ENCODE data around the gene ATR.

Gene ATR

DNA sequence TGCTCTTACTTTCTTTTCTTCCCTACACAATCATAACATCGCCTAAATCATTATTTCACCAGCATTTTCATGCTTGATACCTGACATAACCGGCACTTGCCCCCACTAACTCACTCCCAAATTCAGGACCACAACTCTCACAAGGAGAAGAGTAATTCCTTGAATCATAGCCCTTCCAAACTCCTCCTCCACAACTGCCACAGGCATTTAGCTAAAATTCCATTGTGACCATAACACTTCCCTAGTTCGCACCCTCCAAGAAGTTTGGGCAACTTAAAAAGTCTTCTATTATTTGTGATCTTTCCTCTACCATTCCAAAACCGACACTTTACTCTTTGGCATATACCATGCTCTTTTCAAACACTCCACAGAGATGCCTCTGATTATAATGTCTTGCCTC, 71.3 kb downstream of the ATR start:
- DNase-seq: no peak

DNA sequence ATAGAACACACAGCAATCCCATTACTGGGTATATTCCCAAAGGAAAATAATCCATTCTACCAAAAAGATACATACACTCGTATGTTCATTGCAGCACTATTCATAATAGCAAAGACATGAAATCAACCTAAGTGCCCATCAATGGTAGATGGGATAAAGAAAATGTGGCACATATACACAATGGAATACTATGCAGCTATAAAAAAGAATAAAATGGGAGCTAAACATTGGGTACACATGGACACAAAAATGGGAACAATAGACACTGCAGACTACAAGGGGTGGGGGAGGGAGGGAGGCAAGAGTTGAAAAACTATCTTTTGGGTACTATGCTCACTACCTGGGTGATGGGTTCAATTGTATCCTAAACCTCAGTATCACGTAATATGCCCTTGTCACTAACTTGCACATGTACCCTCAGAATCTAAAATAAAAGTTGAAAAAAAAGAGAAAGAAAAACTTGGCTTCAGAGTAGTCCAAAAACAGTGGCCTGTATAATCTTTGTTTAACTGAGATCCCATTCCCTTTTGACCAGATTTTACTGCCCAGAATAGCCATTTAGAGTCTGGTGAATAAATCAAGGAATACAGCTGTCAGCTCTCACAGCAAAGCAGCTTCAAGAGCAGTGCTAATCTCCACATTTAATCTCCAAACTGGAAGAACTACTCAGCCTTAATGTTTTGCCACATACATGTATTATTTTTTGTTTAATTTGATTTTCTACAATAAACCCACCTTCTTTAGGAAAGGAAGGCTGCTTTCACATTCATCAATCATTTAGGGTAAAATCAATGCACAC, 76.1 kb downstream of the ATR start:
- DNase-seq: no peak

DNA sequence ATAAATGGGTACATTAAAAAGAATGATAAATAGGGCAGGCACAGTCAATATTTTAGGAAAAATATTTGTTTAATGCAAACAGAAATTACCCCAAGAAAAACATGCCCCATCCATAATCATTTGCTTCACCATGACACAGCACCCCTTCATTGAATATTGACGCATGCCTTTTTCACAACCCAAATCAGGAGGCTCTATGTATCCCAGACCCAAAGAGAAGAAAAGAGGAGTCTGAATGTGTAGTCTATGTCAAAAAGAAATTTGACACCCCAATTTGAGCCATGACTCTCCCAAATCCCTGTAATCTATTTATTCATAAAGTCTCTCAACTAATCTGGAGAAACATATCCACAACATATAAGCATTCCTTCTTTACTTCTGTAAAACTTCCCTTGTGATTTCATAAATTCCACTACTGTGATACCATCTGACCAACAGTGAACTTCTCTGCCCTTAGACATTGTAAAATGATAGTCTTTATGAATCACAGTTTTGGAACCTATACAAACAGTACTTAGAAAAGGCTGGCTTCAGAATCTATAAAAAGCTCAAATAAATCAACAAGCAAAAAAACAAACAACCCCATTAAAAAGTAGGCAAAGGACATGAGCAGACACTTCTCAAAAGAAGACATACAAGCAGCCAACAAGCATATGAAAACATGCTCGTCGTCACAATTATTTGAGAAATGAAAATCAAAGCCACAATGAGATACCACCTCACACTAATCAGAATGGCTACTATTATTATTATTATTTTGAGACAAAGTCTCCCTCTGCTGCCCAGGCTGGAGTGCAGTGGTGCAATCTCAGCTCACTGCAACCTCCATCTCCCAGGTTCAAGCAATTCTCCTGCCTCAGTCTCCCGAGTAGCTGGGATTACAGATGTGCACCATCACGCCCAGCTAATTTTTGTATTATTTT, 77.3 kb downstream of the ATR start:
- DNase-seq: no peak

DNA sequence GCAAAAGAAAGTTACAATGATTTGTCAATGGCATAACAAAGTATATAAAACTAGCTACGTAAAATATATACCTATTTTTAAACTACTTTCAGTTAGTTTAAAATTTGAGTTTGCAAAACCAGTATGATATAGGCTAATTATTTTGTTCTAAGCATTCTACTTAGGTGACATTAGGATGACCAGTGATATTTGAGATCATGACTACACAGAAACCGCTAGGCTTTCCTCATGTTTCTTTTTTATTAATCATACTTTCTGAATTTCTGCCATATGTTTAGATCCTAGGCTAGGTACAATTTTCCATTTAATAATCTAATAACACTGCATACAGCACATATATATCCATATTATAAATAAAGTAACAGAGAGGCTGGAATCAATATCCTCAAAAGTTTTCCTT, 78.3 kb downstream of the ATR start:
- DNase-seq: no peak

DNA sequence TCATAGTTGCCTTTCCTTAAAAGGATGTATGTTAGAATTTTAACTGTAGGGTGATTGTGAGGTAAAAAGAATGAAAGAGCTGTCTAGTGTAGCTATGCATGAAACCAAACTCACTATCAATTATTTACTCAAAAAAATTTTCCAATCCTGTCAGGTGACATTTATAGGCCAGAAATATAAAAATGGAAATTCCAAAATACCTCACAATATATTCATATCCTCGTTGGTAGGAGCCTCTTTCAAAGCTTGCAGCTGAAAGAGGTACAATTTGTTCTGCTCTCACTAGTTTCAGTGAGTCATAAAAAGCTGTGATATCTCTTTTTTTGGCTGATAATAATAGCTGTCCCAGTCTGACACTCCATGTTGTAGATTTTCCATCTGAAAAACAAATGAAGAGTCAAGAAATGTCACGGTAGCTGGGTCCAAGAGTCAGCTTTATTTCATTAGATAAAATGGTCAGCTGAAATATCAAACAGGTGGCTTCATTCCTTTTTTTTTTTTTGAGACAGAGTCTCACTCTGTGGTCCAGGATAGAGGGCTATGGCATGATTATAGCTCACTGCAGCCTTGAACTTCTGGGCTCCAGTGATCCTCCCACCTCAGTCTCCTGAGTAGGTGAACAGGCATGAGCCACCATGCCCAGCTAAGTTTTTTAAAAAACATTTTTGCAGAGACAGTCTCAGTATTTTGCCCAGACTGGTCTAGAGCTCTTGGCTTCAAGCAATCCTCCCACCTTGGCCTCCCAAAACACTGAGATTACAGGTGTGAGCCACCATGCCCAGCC, 79.9 kb downstream of the ATR start:
- no peak for DNase-seq

DNA sequence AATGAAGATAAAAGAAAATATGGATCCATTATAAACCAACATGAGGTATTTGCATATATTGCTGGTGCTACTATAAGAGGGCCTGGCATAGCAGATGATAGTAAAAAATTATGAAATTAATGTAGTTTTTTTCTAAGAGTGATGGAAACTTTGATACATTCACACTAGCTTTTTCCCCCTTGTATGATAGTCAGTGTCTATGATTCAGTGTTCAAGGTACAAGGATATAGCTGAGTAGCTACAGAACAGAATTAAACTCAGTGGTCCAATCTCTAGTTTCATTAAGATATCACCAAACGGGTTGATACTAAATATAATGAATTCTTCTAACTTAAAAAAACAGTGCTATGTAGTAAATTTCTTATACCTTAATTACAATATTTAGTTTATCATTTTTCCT, 80.8 kb downstream of the ATR start:
- DNase-seq: no peak

DNA sequence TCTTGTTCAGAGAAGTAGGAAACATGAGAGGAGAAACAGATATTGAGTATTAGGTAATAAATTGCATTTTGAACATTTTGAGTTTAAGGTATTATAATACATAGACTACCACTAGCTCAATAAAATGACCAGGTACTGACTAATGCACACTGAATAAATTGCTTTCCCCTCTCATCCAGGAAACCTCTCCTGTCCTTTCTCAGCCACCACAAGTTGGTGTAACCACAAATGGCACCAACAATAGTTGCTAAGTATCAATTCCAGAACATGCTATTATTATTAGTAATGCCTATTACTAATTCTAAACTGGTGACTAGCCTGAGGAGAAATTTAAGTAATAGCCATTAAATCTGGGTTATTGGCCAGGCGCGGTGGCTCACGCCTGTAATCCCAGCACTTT, 83.4 kb downstream of the ATR start:
- DNase-seq: no peak

DNA sequence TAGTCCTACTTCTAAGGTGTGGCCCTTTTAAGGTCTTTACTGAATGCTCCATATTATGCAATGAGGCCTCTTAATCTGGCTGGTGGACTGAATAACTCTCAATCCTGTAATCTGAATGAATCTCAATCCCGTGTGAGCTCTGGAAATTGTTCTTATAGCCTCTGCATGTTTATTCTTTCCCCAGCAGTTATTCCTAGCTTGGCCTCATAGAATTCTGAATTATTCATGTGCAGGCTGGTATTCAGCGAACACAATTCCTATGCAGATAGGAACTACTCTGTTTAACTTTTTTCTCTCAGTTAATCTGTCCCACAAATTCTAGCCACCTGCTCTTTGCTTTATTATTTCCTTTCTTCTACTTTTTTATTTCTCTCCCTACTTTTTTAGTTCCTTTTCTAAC, 86.3 kb downstream of the ATR start:
- DNase-seq: no peak

DNA sequence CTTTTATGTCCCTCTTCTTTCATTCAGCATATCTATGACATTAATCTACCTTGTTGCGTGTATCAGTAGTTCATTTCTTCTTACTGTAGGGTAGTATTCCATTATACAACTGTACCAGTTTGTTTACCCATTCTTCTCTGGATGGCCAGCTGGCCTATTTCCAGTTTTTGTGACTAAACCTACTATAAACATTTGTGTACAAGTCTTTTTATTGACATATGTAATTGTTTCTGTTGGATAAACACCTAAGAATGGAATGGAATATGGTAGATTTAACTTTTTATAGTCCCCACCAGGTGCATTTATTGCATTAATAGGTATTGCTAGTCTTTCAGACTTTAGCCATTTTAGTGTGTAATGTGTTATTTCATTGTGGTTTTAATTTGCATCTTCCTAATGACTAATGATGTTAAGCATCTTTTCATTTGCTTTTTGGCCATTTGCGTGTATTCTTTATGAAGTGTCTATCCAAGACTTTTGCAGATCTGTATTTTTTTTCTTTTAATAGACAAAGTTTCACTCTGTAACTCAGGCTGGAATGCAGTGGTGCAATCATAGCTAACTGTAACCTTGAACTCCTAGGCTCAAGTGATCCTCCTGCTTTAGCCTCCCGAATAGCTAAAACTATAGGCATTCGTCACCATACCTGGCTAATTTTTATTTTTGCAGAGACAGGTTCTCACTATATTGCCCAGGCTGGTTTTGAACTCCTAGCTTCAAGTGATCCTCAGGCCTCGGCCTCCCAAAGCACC, 88.8 kb downstream of the ATR start:
- DNase-seq: no peak

DNA sequence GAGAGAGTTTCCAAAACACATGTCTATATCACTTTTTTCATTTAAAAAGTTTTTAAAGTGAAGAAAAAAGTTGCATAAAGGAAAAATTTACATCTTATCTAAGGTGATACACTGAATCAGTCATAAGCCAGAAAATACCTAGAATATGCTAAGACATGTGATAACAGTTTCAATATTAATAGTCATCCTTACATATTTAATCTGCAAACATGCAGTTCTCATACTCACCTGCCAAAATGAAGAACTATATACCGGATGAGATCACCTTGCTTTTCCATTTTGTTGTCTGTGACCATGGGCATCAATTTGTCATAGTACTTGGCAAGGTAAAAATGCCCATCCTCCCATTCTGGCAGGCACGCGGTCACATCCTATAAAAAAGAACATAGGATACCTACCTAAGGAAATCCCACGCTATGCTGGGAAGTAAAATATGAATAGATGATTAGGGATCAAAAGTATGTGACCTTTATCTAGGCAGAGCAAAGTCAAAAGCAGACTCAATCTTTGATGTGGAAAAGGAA, 93.6 kb downstream of the ATR start:
- DNase-seq: no peak

DNA sequence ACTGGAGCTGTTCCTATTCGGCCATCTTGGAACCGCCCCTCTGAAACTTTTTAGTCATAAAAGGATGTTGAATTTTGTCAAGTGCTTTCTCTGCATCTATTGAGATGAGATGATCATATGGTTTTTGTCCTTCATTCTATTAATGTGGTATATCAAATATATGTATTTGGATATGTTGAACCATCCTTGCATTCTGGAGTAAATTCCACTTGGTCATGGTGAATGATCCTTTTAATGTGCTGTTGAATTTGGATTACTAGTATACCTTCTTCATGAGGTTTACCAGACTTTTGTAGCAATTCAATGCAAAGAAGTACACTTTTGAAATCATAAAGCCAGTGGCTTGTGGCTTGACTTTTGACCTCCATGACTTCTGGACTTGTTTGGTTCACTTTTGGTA, 97.3 kb downstream of the ATR start:
- DNase-seq: no peak

DNA sequence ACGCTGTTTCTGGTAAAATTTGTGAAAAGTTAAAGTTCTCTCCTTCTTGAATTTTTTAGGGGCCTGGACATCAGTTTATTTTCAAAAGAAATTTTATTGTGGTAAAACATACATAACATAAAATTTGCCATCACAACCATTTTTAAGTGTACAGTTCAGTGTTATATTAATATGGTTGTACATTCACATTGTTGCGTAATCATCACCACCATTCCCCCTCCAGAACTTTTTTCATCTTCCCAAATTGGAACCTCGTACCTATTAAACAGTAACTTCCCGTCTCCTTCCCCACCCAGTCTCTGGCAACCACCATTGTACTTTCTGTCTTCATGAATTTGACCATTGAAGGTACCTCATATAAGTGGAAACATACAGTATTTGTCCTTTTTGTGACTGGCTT, 107.7 kb downstream of the ATR start:
- no peak for DNase-seq

DNA sequence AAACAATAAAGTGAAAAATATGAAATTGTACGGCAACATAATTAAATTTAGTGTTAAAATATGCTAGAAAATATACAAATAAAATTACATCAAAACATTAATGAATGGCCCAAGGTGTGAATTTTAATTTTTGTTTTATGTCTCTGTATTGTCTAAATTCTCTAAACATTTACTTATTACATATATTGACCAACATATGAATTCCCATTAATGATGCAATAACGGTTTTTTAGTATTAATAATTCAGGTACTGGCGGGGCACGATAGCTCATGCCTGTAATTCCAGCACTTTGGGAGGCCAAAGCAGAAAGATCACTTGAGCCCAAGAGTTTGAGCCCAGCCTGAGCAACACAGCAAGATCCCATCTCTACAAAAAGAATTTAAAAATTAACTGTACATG, 110.1 kb downstream of the ATR start:
- DNase-seq: no peak

DNA sequence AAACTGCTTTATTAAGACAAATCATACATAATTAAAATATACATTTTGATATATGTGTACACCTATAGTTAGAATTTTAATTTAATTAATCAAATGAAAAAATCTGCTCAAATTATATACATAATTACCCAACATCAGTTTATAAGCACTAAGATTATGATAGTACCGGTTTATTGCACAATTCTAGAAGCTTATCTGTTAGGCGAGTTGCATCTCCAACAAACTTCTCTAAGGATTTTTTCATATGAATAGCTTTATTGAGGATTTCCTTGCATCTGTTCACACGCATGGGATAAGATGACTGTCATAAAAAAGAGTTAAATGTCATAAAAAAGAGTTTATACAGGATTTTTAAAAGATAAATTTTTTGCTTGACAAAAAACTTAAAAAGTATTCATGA, 110.8 kb downstream of the ATR start:
- no peak for DNase-seq

DNA sequence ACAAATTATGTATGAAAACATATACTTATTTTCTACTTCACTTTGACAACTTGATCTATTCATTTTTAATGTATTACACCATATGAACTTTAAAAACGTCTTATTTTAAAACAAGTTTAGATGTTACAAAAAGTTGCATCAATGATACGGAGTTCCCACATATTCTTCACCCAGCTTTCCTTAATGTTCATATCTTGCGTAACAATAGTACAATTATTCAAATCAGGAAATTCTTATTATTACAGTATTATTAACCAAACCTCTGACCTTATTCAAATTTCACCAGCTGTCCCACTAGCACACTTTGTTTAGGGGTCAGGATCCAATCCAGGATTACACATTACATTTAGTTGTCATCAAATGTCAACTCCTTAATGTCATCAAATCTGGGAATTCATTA, 117.8 kb downstream of the ATR start:
- DNase-seq: no peak

DNA sequence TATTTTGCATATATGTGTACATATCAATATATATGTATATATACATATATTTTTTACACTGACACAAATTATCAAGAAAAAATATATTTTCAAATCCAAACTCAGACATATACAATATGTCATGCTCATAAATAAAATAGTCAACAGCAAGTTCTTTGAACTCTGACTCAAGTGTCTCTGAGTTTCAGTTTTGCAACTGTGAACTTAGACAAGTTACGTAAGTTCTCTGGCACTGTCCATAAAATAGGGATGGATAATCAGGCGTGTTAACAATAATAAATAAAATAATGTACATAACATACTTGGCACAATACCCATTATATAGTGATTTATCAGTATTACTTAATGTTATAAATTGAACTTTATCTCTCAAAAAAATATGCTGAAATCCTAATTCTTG, 118.6 kb downstream of the ATR start:
- DNase-seq: no peak

DNA sequence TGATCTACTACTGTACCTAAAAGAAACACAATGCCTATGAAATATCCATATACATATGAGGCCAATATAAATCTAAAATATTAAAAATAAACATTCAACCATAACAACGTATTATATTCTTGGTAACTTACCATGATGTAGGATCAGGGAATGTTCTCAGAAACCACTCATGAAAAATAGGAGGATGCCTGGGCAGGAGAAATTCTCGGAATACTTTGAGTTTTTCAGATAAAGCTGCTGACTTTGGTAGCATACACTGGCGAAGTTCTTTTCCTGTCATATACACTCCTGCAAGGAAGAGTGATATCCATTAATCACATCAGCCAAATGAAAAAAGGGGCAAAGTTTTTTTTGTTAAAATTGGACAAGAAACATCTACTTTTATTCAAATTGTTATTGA, 119.4 kb downstream of the ATR start:
- DNase-seq: no peak

DNA sequence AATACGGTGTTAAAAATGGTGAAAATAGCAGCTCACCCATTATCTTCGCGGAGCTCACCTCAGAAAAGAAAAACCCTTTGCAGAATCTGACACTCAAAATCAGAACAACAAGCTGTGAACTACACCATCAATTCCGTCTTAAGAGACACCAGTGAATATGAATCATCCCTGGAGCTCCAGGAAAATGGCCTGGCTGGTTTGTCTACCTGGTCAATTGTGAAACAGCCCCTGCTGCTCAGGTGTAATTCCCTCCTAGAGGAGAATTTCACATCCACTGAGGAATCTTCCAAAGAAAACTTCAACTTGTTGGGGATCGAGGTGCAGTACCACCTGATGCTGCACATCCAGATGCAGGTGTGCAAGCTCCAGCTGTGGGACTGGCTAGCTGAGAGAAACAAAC, 127.7 kb downstream of the ATR start:
- no peak for DNase-seq

DNA sequence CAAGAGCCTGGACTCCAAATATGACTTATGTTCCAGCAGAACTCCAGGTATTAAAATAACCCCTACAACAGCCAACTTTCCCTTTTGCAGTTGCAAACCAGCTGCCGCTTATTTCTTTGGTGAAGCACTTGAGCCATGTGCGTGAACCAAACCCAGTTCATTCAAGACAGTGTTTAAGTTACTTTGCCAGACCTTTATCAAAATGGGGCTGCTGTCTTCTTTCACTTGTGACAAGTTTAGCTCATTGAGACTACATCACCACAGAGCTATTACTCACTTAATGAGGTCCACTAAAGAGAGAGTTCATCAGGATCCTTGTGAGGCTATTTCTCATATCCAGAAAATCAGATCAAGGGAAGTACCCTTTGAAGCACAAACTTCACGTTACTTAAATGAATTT, 128.3 kb downstream of the ATR start:
- no peak for DNase-seq

DNA sequence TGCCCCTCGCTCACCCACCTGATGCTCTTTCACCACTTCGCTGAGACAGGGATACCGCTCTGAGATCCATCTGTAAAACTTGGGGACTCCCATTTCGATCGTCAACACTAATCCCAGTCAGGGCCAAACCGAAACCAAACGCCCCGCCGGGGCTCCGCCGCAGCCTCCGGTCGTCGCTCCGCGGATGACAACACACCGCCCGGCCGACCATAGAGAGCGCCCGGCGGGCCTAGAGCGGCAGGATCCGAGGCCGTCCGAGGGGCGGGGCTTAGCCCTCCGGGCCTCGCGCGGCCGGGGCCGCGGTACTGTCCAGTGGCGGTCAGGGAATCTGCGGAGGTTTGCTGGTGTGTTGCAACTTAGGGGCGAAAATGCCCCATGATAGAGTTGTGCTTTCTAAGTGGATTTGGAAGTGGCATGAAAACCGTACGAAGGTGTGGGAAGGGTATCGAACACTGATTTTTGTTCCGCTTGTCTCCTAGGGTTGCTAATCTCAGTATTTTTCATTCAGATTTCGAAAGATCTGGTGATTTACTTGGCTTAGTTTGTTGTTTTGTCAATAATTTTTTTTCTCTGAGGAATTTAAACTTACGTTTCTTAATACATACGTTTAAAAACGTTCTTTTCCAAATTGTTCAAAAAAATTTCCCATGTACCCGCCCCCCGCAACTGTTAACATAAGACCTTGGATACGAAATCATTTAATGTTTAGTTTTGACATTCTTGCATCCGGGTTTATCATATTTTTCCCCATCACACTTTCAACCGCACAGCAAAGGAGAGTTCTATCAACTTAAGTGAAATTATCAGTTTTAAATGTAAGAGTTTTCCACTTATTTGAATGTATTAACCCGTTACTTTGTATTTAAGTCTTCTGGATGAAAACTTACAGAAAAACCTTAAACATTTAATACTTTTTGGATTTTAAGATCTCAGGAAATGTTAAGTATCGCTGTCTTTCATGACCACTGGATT, 130.4 kb downstream of the ATR start, which contains the start of gene XRN1:
TSS of gene XRN1 (minus strand) at position 186 of the 972 bp plus-strand sequence. CDS start at position 93, 93 bp downstream.
- DNase-seq: peak; percentile 96

DNA sequence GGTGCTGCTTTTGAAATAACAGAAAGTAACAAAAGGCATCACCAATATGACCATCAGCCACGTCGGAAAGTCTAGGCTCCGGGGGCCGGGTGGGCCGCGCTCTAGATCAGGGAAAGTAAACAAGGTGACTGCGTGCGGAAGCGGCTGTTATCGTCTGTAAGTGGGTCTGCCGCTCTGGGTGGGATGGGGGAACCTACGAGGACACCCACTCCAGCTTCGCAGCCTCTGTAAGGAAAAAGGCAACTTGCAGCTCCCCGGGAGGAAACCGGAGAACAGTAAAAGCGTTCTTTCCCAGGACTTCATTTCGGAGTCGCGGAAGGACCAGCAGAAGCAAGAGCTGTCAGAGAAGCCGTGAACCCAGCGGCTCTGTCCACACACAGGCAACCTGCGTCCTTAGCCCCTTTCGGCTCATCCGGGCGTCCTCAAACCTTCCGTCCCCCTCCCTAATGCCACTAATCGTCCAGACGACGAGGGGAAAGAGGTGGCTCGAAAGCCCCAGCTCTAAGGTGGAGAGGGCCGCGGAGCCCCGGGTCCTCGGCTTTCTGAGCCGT, 131.2 kb downstream of the ATR start:
- peak; percentile 63 for DNase-seq

Data from hematopoietic multipotent progenitor cell treated with erythropoietin and hydrocortisone succinate and interleukin-3 and kit ligand, for 4 days (in vitro differentiated cells).